HG03469 (cell line): ENCODE measurements around the gene SPINK1.
A peak's percentile ranks its signal among the peaks of the same experiment; 100 is the strongest.
"Not testable (repeated sequence)": the region's sequence is repeated elsewhere in the genome, so short reads cannot be mapped to it uniquely, and the experiment has no call there.

Experiments
- ATAC-seq: cut with Tn5 transposase; IDR thresholded peaks from one replicate; pipeline ENCODE4 v1.9.1; 2021; ENCODE audit warnings: mild to moderate bottlenecking, moderate library complexity, moderate number of reproducible peaks; ENCODE audit not compliant: unreplicated experiment

The SPINK1 gene

GRCh38 chr5:147854894-147855773 is 23.7 kb upstream of the SPINK1 start:
- ATAC-seq, result no peak

GRCh38 chr5:147854331-147854730 is 22.9 kb upstream of the SPINK1 start:
- no peak for ATAC-seq

GRCh38 chr5:147853372-147853987 is 22.0 kb upstream of the SPINK1 start:
- no peak for ATAC-seq

GRCh38 chr5:147852365-147852764 is 20.9 kb upstream of the SPINK1 start:
- no peak for ATAC-seq

GRCh38 chr5:147851578-147851977 is 20.1 kb upstream of the SPINK1 start:
- ATAC-seq, result no peak

- ATAC-seq, result no peak
These were observed 17.8 kb upstream of the SPINK1 start for GRCh38 chr5:147849226-147849625.

- no peak for ATAC-seq
These were observed 14.1 kb upstream of the SPINK1 start for GRCh38 chr5:147845618-147846017.

GRCh38 chr5:147844846-147845245 is 13.4 kb upstream of the SPINK1 start:
- ATAC-seq, result no peak

- no peak for ATAC-seq
These were observed 11.4 kb upstream of the SPINK1 start for GRCh38 chr5:147842869-147843268.

GRCh38 chr5:147836439-147836838 is 5.0 kb upstream of the SPINK1 start:
- ATAC-seq, result no peak

- ATAC-seq, result no peak
These were observed 3.9 kb upstream of the SPINK1 start for GRCh38 chr5:147835386-147835798.

- no peak for ATAC-seq
These were observed 1.1 kb upstream of the SPINK1 start for GRCh38 chr5:147832541-147832940.

GRCh38 chr5:147830035-147830434 is 1.4 kb downstream of the SPINK1 start:
- no peak for ATAC-seq

- not testable (repeated sequence) for ATAC-seq
These were observed 4.5 kb downstream of the SPINK1 start for GRCh38 chr5:147827017-147827416.

- ATAC-seq, result no peak
These were observed 5.1 kb downstream of the SPINK1 start for GRCh38 chr5:147826361-147826760.

GRCh38 chr5:147822686-147823491 is 8.6 kb downstream of the SPINK1 start:
- ATAC-seq, result peak; percentile 86

- not testable (repeated sequence) for ATAC-seq
These were observed 9.2 kb downstream of the SPINK1 start for GRCh38 chr5:147822222-147822621.

GRCh38 chr5:147821766-147822165 is 9.7 kb downstream of the SPINK1 start:
- ATAC-seq, result no peak

GRCh38 chr5:147819261-147819770 is 12.2 kb downstream of the SPINK1 start:
- ATAC-seq, result no peak

GRCh38 chr5:147818290-147818689 is 13.2 kb downstream of the SPINK1 start:
- ATAC-seq, result no peak

GRCh38 chr5:147813696-147814095 is 17.8 kb downstream of the SPINK1 start:
- ATAC-seq, result no peak
